DND-41 (cell line): Measurements from ENCODE around the gene GPR146.

Experiments
- ATAC-seq: fragments of 200-7000 bp; cut with Tn5 transposase; 3 replicates; pipeline ENCODE4 v1.9.1; 2021; ENCODE audit warnings: low read depth; ENCODE audit not compliant: insufficient read depth
- DNase-seq: peaks from one replicate; pipeline ENCODE4 v3.0.0-alpha.2; 2020
- H2AFZ ChIP-seq: 2 replicates; pipeline ENCODE4 v1.6.0; 2012; ENCODE audit warnings: low read depth, low read length
- H3K27ac ChIP-seq: 2 replicates; pipeline ENCODE4 v1.5.1; 2012; ENCODE audit warnings: low read length, inconsistent platforms
- H3K27me3 ChIP-seq: fragments of 200-600 bp; sonication (generic); 2 replicates; pipeline ENCODE4 v1.6.0; 2012; ENCODE audit warnings: low read length, mild to moderate bottlenecking, inconsistent platforms; ENCODE audit not compliant: insufficient read depth, poor library complexity
- H3K36me3 ChIP-seq: 2 replicates; pipeline ENCODE4 v1.5.1; 2012; ENCODE audit warnings: low read length, inconsistent platforms; ENCODE audit not compliant: insufficient read depth
- H3K4me1 ChIP-seq: 2 replicates; pipeline ENCODE4 v1.5.1; 2012; ENCODE audit warnings: mild to moderate bottlenecking, low read length; ENCODE audit not compliant: insufficient read depth
- H3K4me2 ChIP-seq: 2 replicates; pipeline ENCODE4 v1.6.0; 2012; ENCODE audit warnings: mild to moderate bottlenecking, moderate library complexity, low read length, inconsistent platforms; ENCODE audit not compliant: insufficient read depth
- H3K4me3 ChIP-seq, 2 experiments: fragments of 200-600 bp in 1 of 2; shearing (Covaris generic) in 1 of 2; 2 replicates each; pipeline ENCODE4 v1.5.1; 2012 to 2016; ENCODE audit warnings: inconsistent platforms in 2 of 2, low read length in 2 of 2, mild to moderate bottlenecking in 2 of 2, low read depth in 1 of 2, moderate library complexity in 1 of 2
- H3K79me2 ChIP-seq: 2 replicates; pipeline ENCODE4 v1.6.0; 2012; ENCODE audit warnings: low read length, inconsistent platforms; ENCODE audit not compliant: insufficient read depth
- H3K9ac ChIP-seq: 2 replicates; pipeline ENCODE4 v1.6.0; 2012; ENCODE audit warnings: low read depth, mild to moderate bottlenecking, inconsistent platforms, low read length, moderate library complexity
- H3K9me3 ChIP-seq: 2 replicates; pipeline ENCODE4 v1.5.1; 2012; ENCODE audit warnings: low read length, moderate library complexity, mild to moderate bottlenecking, inconsistent platforms; ENCODE audit not compliant: insufficient read depth, severe bottlenecking
- H4K20me1 ChIP-seq: 2 replicates; pipeline ENCODE4 v1.6.0; 2012; ENCODE audit warnings: low read length; ENCODE audit not compliant: insufficient read depth
- CTCF ChIP-seq: IDR thresholded peaks from 2 replicates; pipeline ENCODE4 v1.5.1; 2012; ENCODE audit warnings: borderline replicate concordance, low read length, moderate library complexity, mild to moderate bottlenecking; ENCODE audit not compliant: poor library complexity, severe bottlenecking; ENCODE audit errors: extremely low read depth
- EZH2 ChIP-seq: IDR thresholded peaks from 3 replicates; pipeline ENCODE4 v1.6.1; 2012; ENCODE audit warnings: borderline replicate concordance, low read depth, mild to moderate bottlenecking, moderate library complexity, low read length, inconsistent platforms; ENCODE audit not compliant: severe bottlenecking

Gene GPR146

GRCh38 chr7:1019255-1019785, 25.0 kb upstream of the GPR146 start:
- no peak overlapping the region for H3K4me2 ChIP-seq
- peaks cover 19% of the 10 kb centered on the region for H3K9me3 ChIP-seq
- H3K9ac ChIP-seq: no peak overlapping the region
- H3K27me3 ChIP-seq: no peaks in the 10 kb centered on the region
- no peak overlapping the region for H2AFZ ChIP-seq
- peaks cover 10% of the 10 kb centered on the region; the same call in 1 of the 2 replicates for H4K20me1 ChIP-seq
- ATAC-seq (no peak), DNase-seq (no peak)
- H3K36me3 ChIP-seq: no peaks in the 10 kb centered on the region
- no peaks in the 10 kb centered on the region for H3K79me2 ChIP-seq
- no peak overlapping the region for H3K27ac ChIP-seq
- TF ChIP-seq EZH2: no peak
- no peaks in the 10 kb centered on the region for H3K4me1 ChIP-seq
- H3K4me3 ChIP-seq: no peak overlapping the region

GRCh38 chr7:1019789-1020610, 24.3 kb upstream of the GPR146 start:
- peaks cover 5% of the 10 kb centered on the region; the same call in 1 of the 2 replicates for H4K20me1 ChIP-seq
- no peaks in the 10 kb centered on the region for H3K4me1 ChIP-seq
- H3K4me3 ChIP-seq: no peak overlapping the region

GRCh38 chr7:1020849-1021251, 23.5 kb upstream of the GPR146 start:
- TF ChIP-seq EZH2: no peak
- peak; percentile 10 for TF ChIP-seq CTCF
- no peak overlapping the region for H3K4me2 ChIP-seq

More at GRCh38 chr7:1019789-1020610, 24.3 kb upstream of the GPR146 start:
- DNase-seq: no peak
- no peaks in the 10 kb centered on the region for H3K36me3 ChIP-seq
- no peaks in the 10 kb centered on the region for H3K79me2 ChIP-seq
- H3K27ac ChIP-seq: no peak overlapping the region
- H3K4me2 ChIP-seq: no peak overlapping the region
- H3K9ac ChIP-seq: no peak overlapping the region
- peaks cover 19% of the 10 kb centered on the region for H3K9me3 ChIP-seq
- no peak overlapping the region for H2AFZ ChIP-seq
- TF ChIP-seq CTCF (no peak), EZH2 (no peak)
- no peaks in the 10 kb centered on the region for H3K27me3 ChIP-seq
- ATAC-seq: no peak

GRCh38 chr7:1021366-1021765, 23.0 kb upstream of the GPR146 start:
- Histone ChIP-seq H3K4me3 (no peak overlapping the region), H3K27me3 (no peaks in the 10 kb centered on the region), H3K4me2 (no peak overlapping the region), H3K4me1 (no peaks in the 10 kb centered on the region), H4K20me1 (peaks cover 13% of the 10 kb centered on the region), H2AFZ (no peak overlapping the region), H3K9me3 (peaks cover 19% of the 10 kb centered on the region), H3K9ac (no peak overlapping the region), H3K36me3 (no peaks in the 10 kb centered on the region), H3K27ac (no peak overlapping the region), H3K79me2 (no peaks in the 10 kb centered on the region)
- ATAC-seq (no peak), DNase-seq (no peak)
- TF ChIP-seq CTCF: no peak
- TF ChIP-seq EZH2: no peak

More at GRCh38 chr7:1020849-1021251, 23.5 kb upstream of the GPR146 start:
- H3K27me3 ChIP-seq: no peaks in the 10 kb centered on the region
- H3K36me3 ChIP-seq: no peaks in the 10 kb centered on the region
- H3K9ac ChIP-seq: no peak overlapping the region
- H3K4me1 ChIP-seq: no peaks in the 10 kb centered on the region
- H3K27ac ChIP-seq: no peak overlapping the region
- H2AFZ ChIP-seq: no peak overlapping the region
- H4K20me1 ChIP-seq: peaks cover 8% of the 10 kb centered on the region
- no peaks in the 10 kb centered on the region for H3K79me2 ChIP-seq
- ATAC-seq (no peak), DNase-seq (no peak)
- H3K4me3 ChIP-seq: no peak overlapping the region
- H3K9me3 ChIP-seq: peaks cover 19% of the 10 kb centered on the region
